Measurements from ENCODE around the gene TCF12.

DNA sequence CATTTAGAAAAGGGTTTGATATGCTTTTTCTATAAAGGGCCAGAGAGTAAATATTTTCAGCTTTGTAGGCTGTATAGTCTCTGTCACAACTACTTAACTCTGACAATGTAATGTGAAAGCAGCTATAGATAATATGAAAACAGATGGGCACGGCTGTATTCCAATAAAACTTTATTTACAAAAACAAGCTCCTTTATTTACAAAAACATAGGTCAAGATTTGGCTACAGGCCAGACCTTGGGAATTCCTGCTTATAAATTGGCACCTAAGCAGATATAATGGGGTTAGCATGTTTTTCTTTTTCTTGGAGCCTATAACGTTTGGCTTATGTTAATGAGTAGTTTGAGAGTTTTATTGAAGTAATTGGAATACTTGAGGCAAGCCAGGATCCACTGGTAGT lies 338.5 kb downstream of the TCF12 start:
- TF ChIP-seq POLR2A (IDR thresholded peaks at IDR 0.05; ENCODE audit: low read depth) (no peak), CTCF (IDR thresholded peaks at IDR 0.05) (no peak)

Measured in esophagus muscularis mucosa (tissue), 3 donors.